HG03159 (cell line): ENCODE measurements around the gene HSD11B1L.

Experiments used
- ATAC-seq: cut with Tn5 transposase; IDR thresholded peaks from one replicate; pipeline ENCODE4 v1.9.1; 2021; ENCODE audit warnings: mild to moderate bottlenecking, moderate library complexity; ENCODE audit not compliant: unreplicated experiment

Gene HSD11B1L

GRCh38 chr19:5666921-5667610, 13.8 kb upstream of the HSD11B1L start:
- no peak for ATAC-seq

- no peak for ATAC-seq
These were observed 13.0 kb upstream of the HSD11B1L start for GRCh38 chr19:5667751-5668271.

DNA sequence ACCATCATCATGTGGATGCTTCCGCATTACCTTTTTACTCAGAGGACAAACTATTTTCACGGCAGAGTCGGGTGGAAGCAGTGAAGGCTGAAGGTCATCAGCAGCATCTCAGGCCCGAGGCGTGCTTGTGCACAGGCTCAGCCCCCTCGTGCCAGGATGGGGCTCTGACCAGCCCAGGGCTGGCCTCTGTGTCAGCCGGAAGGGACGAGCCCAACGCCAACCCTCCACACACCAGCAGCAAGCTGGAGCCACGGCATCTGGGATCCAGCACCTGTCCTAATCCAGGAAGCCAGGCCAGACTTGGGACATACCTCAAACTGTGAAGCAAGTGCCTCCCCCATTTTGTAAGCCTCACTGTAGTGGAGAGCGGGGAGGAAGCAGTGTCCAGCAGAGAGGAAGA, 11.6 kb upstream of the HSD11B1L start:
- no peak for ATAC-seq

- no peak for ATAC-seq
These were observed 9.2 kb upstream of the HSD11B1L start for GRCh38 chr19:5671600-5671999.

DNA sequence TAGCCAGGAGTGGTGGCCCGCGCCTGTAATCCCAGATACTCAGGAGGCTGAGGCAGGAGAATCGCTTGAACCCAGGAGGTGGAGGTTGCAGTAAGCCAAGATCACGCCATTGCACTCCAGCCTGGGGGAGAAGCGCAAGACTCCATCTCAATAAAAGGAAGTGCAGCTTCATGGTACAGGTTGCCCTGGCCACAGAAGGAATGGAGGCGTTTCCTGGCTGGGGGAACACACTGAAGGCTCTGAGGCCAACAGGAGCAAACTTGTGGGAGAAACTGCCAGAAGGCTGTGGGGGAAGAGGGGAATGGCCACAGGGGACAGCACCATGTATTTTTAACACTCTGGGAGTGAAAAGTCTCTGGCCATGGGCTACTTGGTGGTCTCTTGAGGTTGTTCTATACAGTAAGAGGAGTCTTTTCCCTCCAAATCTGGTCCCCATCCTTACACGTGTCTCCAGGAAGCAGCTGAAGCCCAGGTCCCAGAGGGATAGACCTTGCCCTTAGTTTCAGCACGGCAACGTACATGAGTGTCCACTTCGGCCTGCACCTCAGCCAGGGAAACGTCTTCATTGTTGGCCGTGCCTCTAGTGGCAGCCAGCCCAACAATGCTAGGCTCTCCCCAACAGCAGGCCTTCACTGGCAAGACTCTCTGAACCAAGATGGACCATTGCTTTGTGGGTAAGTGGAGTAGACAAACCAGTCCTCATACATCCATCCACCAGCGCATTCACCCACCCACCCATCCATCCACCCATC, 7.9 kb upstream of the HSD11B1L start:
- ATAC-seq = no peak

DNA sequence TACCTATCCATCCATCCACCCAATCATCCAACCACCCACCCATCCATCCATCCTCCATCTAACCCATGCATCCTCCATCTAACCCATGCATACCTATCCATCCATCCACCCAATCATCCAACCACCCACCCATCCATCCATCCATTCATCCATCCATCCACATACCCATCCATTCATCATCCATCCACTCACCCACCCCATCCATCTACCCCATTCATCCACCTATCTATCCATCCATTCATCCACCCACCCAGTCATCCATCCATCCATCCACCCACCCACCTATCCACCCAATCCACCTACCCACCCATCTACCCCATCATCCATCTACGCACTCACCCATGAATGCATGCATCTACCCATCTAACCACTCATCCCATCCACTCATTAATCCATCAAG, 7.1 kb upstream of the HSD11B1L start:
- ATAC-seq = no peak

- ATAC-seq = no peak
These were observed 6.1 kb upstream of the HSD11B1L start for GRCh38 chr19:5674714-5675113.

DNA sequence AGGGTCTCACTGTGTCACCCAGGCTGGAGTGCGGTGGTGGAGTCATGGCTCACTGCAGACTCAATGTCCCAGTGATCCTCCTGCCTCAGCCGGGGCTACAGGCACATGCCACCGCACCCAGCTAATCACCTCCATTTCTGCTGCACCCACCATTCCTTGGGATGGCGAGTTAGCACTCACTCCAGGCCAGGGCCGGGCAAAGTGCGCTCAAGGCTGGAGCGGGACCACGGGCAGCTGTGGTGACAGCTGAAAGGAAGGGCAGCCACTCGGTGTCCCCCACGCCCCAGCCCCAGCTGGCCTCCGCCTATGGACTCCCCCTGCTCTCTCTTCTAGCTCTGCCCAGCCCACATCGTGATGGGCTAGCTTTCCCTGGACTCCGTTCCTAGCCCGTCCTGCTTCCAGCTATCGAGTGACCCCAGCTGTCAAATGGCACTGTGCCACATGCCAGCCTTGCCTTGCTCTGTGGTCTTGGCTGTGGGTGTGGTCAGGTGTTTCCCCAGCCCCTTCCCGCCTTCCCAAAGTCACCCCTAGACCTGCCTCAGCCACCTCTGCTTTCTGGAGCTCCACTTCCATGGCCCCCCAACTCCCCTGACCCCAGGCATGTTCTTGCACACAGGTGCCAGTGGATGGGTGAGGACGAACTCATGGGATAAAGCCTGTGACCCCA, 4.6 kb upstream of the HSD11B1L start:
- no peak for ATAC-seq

GRCh38 chr19:5676772-5677105, 4.1 kb upstream of the HSD11B1L start:
- no peak for ATAC-seq

- no peak for ATAC-seq
These were observed 3.7 kb upstream of the HSD11B1L start for GRCh38 chr19:5677136-5677535.

DNA sequence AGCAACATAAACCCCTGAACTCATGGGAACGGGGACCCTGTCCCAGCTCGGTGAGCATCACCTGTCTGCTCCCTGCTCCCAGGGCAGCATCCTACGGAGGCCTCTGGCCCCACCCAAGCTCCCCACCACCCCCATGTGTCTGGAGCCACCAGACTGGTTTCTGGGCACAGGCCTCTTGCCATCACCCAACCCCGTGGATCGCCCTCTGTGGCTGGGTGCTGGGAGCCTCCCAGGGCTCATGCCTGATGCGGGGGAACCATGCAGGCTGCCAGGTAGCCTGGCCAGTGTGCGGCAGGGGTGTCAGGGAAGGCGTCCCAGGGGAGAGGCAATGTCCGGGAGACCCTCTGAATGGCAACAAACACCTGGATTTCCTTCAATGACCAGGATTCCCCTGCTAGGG, 3.2 kb upstream of the HSD11B1L start:
- no peak for ATAC-seq

GRCh38 chr19:5678071-5678718, 2.6 kb upstream of the HSD11B1L start:
- no peak for ATAC-seq

GRCh38 chr19:5679289-5680083, 1.3 kb upstream of the HSD11B1L start:
- no peak for ATAC-seq

DNA sequence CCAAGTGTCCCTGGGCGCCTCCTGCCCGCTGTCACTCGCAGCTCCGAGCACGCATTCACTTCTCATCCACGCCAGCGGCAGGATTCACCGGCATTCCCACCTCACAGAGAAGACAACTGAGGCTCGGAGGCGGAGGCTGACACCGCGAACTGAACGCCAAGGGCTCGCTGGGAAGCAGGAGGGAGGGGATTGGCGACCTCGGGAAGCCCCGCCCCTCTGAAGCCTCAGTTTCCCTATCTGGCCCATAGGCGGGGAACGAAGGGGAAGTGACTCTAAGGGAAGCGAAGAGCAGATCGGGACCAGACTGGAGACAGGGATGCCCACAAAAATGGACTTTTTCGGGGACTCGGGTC, 767 bp upstream of the HSD11B1L start:
- no peak for ATAC-seq

DNA sequence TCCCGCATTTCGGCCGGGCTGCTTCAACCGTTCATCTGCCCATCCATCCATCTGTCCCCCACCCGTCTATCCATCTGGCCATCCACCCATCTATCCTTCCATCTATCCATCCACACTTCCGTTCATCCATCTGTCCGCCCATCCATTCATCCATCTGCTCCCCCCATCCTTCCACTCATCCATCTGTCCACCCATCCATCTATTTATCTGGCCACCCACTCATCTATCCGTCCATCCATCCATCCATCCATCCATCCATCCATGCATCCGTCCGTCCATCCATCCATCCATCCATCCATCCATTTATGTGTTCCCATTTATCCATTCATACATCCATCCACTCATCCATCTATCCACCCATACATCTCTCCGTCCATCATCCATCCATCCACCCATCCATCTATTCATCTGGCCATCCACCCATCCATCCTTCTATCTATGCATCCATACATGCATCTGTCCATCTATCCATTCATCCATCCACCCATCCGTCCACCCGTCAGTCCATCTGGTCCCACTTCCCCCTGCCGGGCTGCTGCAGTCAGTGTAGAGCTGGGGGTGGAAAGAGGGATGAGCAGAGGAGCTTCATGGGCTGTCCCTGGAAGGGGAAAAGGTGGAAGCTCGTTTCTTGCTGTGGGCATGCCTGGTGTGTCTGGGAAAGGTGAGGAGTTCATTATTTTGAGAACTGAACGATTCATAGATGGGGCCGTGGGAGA, 722 bp downstream of the HSD11B1L start:
- ATAC-seq = no peak

GRCh38 chr19:5682107-5682482, 1.3 kb downstream of the HSD11B1L start:
- ATAC-seq = no peak

- no peak for ATAC-seq
These were observed 2.5 kb downstream of the HSD11B1L start for GRCh38 chr19:5683177-5683886.

GRCh38 chr19:5684694-5685430, 4.0 kb downstream of the HSD11B1L start:
- ATAC-seq = no peak

- ATAC-seq = no peak
These were observed 5.5 kb downstream of the HSD11B1L start for GRCh38 chr19:5686326-5686646.
